ENCODE results near the gene AMOTL1. TPM values are rescaled to one million over a fixed set of nuclear protein-coding genes. Genes with fewer than 3 reads are reported as not detected.
"Not testable (repeated sequence)": the region's sequence is repeated elsewhere in the genome, so short reads cannot be mapped to it uniquely, and the experiment has no call there.

AMOTL1 gene
- total RNA-seq, 4 donors from 2014 or later: 34.1 to 51.2 (median 41.0) TPM

- Histone ChIP-seq H3K27me3 (no peaks in the 10 kb centered on the region), H3K4me1 (peaks cover 7 to 8% of the 10 kb centered on the region in 2 donors), H3K27ac (no peak overlapping the region), H3K36me3 (peaks cover 0 to 7% of the 10 kb centered on the region in 2 donors), H3K4me3 (replicated peaks in 1 of 3) (no peak overlapping the region), H3K9me3 (no peaks in the 10 kb centered on the region)
- no peak for DNase-seq
- intact Hi-C loops (cut with DNase I): no loop called here
- 85 to 90% methylated on average over 4 of the region's 4 CpGs for WGBS, 2 donors
- TF ChIP-seq POLR2A (IDR thresholded peaks at IDR 0.05) (no peak), CTCF (IDR thresholded peaks at IDR 0.05) (no peak)
Observed at GRCh38 chr11:94804874-94805273, 36.7 kb downstream of the AMOTL1 start.

- no peak for DNase-seq
- WGBS, 2 donors: 13 to 82% methylated on average over 1 of the region's 1 CpG
- intact Hi-C loops (cut with DNase I): no loop called here
- Histone ChIP-seq H3K36me3 (peaks cover 0 to under 1% of the 10 kb centered on the region in 2 donors), H3K4me3 (replicated peaks in 1 of 3) (no peak overlapping the region), H3K27me3 (no peaks in the 10 kb centered on the region), H3K27ac (no peak overlapping the region), H3K9me3 (no peaks in the 10 kb centered on the region), H3K4me1 (peaks cover 18 to 19% of the 10 kb centered on the region in 2 donors)
- TF ChIP-seq POLR2A (IDR thresholded peaks at IDR 0.05): no peak
- no peak for TF ChIP-seq CTCF (IDR thresholded peaks at IDR 0.05)
Observed at GRCh38 chr11:94806014-94806413, 37.9 kb downstream of the AMOTL1 start.

- H3K4me1 ChIP-seq: peaks cover 19 to 22% of the 10 kb centered on the region in 2 donors
- intact Hi-C loops (cut with DNase I): no loop called here
- H3K4me3 ChIP-seq (replicated peaks in 1 of 3): no peak overlapping the region
- no peak overlapping the region for H3K27ac ChIP-seq
- H3K9me3 ChIP-seq: no peaks in the 10 kb centered on the region
- no peaks in the 10 kb centered on the region for H3K36me3 ChIP-seq
- TF ChIP-seq POLR2A (IDR thresholded peaks at IDR 0.05) (no peak), CTCF (IDR thresholded peaks at IDR 0.05) (no peak)
- H3K27me3 ChIP-seq: no peaks in the 10 kb centered on the region
- no peak for DNase-seq
- WGBS, 2 donors: 70 to 80% methylated on average over 4 of the region's 4 CpGs
Observed at GRCh38 chr11:94806419-94806818, 38.3 kb downstream of the AMOTL1 start.

GRCh38 chr11:94809251-94809650 is 41.1 kb downstream of the AMOTL1 start:
- no peak overlapping the region for H3K4me3 ChIP-seq (replicated peaks in 1 of 3)
- peak overlapping the region in 1 of 3 donors; percentile 46 for H3K27ac ChIP-seq
- TF ChIP-seq POLR2A (IDR thresholded peaks at IDR 0.05): no peak
- no peak for TF ChIP-seq CTCF (IDR thresholded peaks at IDR 0.05)
- no peak for DNase-seq
- 86 to 94% methylated on average over 5 of the region's 5 CpGs for WGBS, 2 donors
- H3K36me3 ChIP-seq: peaks cover 7 to 8% of the 10 kb centered on the region in 2 donors
- H3K4me1 ChIP-seq: peaks cover 19 to 26% of the 10 kb centered on the region in 2 donors
- no peaks in the 10 kb centered on the region for H3K27me3 ChIP-seq
- intact Hi-C loops (cut with DNase I): no loop called here
- no peaks in the 10 kb centered on the region for H3K9me3 ChIP-seq

GRCh38 chr11:94812724-94813720 is 44.9 kb downstream of the AMOTL1 start:
- intact Hi-C loops (cut with DNase I); H3K27ac ChIP-seq; H3K4me3 ChIP-seq (replicated peaks in 1 of 3); H3K36me3 ChIP-seq; H3K9me3 ChIP-seq; H3K27me3 ChIP-seq; DNase-seq: not testable (repeated sequence)
- WGBS, 2 donors: 95 to 96% methylated on average over 8 to 9 of the region's 9 CpGs
- H3K4me1 ChIP-seq: peaks cover 19 to 23% of the 10 kb centered on the region in 2 donors
